NCI-H1048 (cell line): ENCODE results near the gene PHF21B.
"Not testable (repeated sequence)": the region's sequence is repeated elsewhere in the genome, so short reads cannot be mapped to it uniquely, and the experiment has no call there.

Experiments
- DNase-seq: peaks from one replicate; lab custom pipeline; 2025; lab: John Stamatoyannopoulos, UW

PHF21B gene

GRCh38 chr22:45009606-45010531 lies at the start of gene PHF21B:
PHF21B (minus strand) TSS chr22:45010005; CDS start chr22:45009549, 456 bp downstream.
- peak; percentile 48 for DNase-seq

GRCh38 chr22:45059296-45059695 lies 49.5 kb upstream of the PHF21B start:
- DNase-seq = no peak

GRCh38 chr22:45058622-45058912 lies 48.8 kb upstream of the PHF21B start:
- DNase-seq = no peak

- DNase-seq = no peak
Observed at GRCh38 chr22:45055936-45056335, 46.1 kb upstream of the PHF21B start.

- no peak for DNase-seq
Observed at GRCh38 chr22:45053571-45053970, 43.8 kb upstream of the PHF21B start.

GRCh38 chr22:45053094-45053493 lies 43.3 kb upstream of the PHF21B start:
- DNase-seq = no peak

GRCh38 chr22:45052665-45053064 lies 42.9 kb upstream of the PHF21B start:
- DNase-seq = not testable (repeated sequence)

- no peak for DNase-seq
Observed at GRCh38 chr22:45051946-45052345, 42.1 kb upstream of the PHF21B start.

- DNase-seq = no peak
Observed at GRCh38 chr22:45051419-45051818, 41.6 kb upstream of the PHF21B start.

- DNase-seq = no peak
Observed at GRCh38 chr22:45047260-45047659, 37.5 kb upstream of the PHF21B start.

- DNase-seq = no peak
Observed at GRCh38 chr22:45045208-45045607, 35.4 kb upstream of the PHF21B start.

- no peak for DNase-seq
Observed at GRCh38 chr22:45042263-45042662, 32.5 kb upstream of the PHF21B start.

- DNase-seq = no peak
Observed at GRCh38 chr22:45039133-45039532, 29.3 kb upstream of the PHF21B start.

- DNase-seq = no peak
Observed at GRCh38 chr22:45036154-45036553, 26.3 kb upstream of the PHF21B start.

- DNase-seq = no peak
Observed at GRCh38 chr22:45034821-45035220, 25.0 kb upstream of the PHF21B start.

GRCh38 chr22:45034156-45034555 lies 24.4 kb upstream of the PHF21B start:
- DNase-seq = no peak

- DNase-seq = no peak
Observed at GRCh38 chr22:45033136-45033535, 23.3 kb upstream of the PHF21B start.

GRCh38 chr22:45031629-45032403 lies 22.0 kb upstream of the PHF21B start:
- DNase-seq = no peak

GRCh38 chr22:45029501-45029900 lies 19.7 kb upstream of the PHF21B start:
- DNase-seq = no peak

- DNase-seq = no peak
Observed at GRCh38 chr22:45026511-45026910, 16.7 kb upstream of the PHF21B start.

GRCh38 chr22:45023431-45023830 lies 13.6 kb upstream of the PHF21B start:
- DNase-seq = no peak

- no peak for DNase-seq
Observed at GRCh38 chr22:45019861-45020655, 10.3 kb upstream of the PHF21B start.
